ENCODE data around the gene TNIP2. TPM values are rescaled to one million over a fixed set of nuclear protein-coding genes. Genes with fewer than 3 reads are reported as not detected.
A peak's percentile ranks its signal among the peaks of the same experiment; 100 is the strongest.

The TNIP2 gene
- total and polyA plus RNA-seq, 2 donors (not counting 3 experiments of a cell fraction or from before 2014, with no cell fraction given) = 37.7 to 52.1 TPM

DNA sequence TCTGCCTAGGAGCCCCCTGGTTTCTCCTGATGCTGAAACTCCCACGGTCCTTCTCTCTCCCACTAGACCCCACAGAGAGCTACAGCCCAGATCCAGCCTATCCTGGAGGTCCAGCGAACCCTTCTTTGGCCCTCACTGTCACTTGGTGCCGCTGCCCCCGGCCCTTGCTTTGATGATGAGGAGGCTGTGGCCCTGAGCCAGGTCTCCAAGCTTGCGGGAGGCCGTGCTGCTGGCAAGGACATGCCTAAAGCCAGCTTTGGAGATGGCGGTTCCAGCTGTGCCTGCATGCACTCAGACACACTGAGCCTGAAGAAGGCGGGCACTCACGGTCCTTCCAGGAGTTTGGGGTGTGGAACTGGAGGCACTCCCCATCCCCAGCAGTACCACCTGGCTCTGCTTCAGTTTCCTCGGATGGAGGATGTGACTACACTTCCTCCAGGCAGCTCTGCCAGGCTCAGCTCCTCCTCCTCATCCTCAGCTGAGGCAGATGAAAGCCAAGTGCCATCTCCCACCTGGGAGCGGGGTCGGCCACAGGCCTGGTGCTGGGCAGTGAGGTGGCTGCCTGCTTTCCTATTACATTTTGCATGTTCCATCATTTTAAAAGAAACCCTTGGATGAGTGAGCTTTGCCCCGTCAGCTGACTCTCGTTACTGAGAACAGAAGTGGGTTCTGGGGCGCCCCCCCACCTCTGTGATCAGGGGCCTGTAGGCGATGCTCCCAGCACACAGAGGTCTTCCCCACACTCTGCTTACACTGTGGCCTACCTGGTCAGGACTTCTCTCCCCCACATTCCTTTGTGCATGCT, 9.0 kb downstream of the TNIP2 start:
- POLR2A ChIA-PET = interaction anchor here (1.0 kb wide), 1 partner anchor 9 kb away, joined by 3 read pairs; the partner anchor contains the start of gene TNIP2
- Histone ChIP-seq H4K20me1 (replicated peaks; ENCODE audit: control insufficient read depth, extremely low read depth, insufficient read depth, low read length) (no peaks in the 10 kb centered on the region), H3K79me2 (ENCODE audit: control insufficient read depth, insufficient read depth, low read length) (peaks cover 16% of the 10 kb centered on the region), H3K27ac (ENCODE audit: insufficient read depth, low read depth, low read length) (peak overlapping the region; percentile 77), H3K9me3 (replicated peaks; ENCODE audit: control insufficient read depth, insufficient read depth, low read length) (no peaks in the 10 kb centered on the region), H3K4me1 (ENCODE audit: control insufficient read depth, extremely low read depth, insufficient read depth, low read length) (peaks cover 20% of the 10 kb centered on the region), H3K4me2 (ENCODE audit: insufficient read depth, low read length) (no peak overlapping the region), H2AFZ (ENCODE audit: low read depth, low read length) (no peak overlapping the region), H3K9ac (replicated peaks; ENCODE audit: extremely low read depth, insufficient read depth, low read length) (peak overlapping the region; percentile 40), H3K36me3 (ENCODE audit: control insufficient read depth in 2 of 2, extremely low read depth in 1 of 2, insufficient read depth in 2 of 2, low read length in 2 of 2) (peaks cover 7 to 38% of the 10 kb centered on the region in 2 experiments), H3K4me3 (replicated peaks in 1 of 3; ENCODE audit: insufficient read depth in 1 of 3, low read depth in 1 of 3, low read length in 3 of 3) (no peak overlapping the region), H3K27me3 (ENCODE audit: control insufficient read depth in 2 of 2, insufficient read depth in 2 of 2, low read length in 2 of 2) (no peaks in the 10 kb centered on the region), H3K9me1 (replicated peaks; ENCODE audit: control insufficient read depth, extremely low read depth, insufficient read depth, low read length) (no peaks in the 10 kb centered on the region)
- intact Hi-C loops (cut with micrococcal nuclease) (no loop called here), dilution Hi-C loops (cut with MboI; ENCODE audit: extremely low pct_ligation_motif_present, low sequenced_read_pairs) (no loop called here)
- DNase-seq (ENCODE audit: low read depth, low spot score) = peak; percentile 22
- FAIRE-seq = peak; percentile 87
- no peak for TF ChIP-seq JUN (IDR thresholded peaks at IDR 0.05; ENCODE audit: borderline replicate concordance, insufficient read depth, insufficient read length, low read depth)
- no peak for TF ChIP-seq EZH2 (IDR thresholded peaks at IDR 0.05; ENCODE audit: borderline replicate concordance, low read depth, low read length, severe bottlenecking)
- TF ChIP-seq, protein P1, sequence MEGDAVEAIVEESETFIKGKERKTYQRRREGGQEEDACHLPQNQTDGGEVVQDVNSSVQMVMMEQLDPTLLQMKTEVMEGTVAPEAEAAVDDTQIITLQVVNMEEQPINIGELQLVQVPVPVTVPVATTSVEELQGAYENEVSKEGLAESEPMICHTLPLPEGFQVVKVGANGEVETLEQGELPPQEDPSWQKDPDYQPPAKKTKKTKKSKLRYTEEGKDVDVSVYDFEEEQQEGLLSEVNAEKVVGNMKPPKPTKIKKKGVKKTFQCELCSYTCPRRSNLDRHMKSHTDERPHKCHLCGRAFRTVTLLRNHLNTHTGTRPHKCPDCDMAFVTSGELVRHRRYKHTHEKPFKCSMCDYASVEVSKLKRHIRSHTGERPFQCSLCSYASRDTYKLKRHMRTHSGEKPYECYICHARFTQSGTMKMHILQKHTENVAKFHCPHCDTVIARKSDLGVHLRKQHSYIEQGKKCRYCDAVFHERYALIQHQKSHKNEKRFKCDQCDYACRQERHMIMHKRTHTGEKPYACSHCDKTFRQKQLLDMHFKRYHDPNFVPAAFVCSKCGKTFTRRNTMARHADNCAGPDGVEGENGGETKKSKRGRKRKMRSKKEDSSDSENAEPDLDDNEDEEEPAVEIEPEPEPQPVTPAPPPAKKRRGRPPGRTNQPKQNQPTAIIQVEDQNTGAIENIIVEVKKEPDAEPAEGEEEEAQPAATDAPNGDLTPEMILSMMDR (IDR thresholded peaks at IDR 0.05; ENCODE audit: extremely low read depth in 1 of 2, insufficient read depth in 1 of 2, low read depth in 1 of 2, low read length in 2 of 2) = no peak
- TF ChIP-seq FOS (IDR thresholded peaks at IDR 0.05; ENCODE audit: borderline replicate concordance, insufficient read depth, low read length) = no peak
- TF ChIP-seq POLR2AphosphoS5 (IDR thresholded peaks at IDR 0.05; ENCODE audit: insufficient read depth, low read depth, low read length) = no peak
- TF ChIP-seq POLR2A (IDR thresholded peaks at IDR 0.05; ENCODE audit: low read depth, low read length) = no peak
- no peak for TF ChIP-seq MAX (IDR thresholded peaks at IDR 0.05; ENCODE audit: insufficient read depth, insufficient read length)
- no peak for TF ChIP-seq GATA2 (IDR thresholded peaks at IDR 0.05; ENCODE audit: insufficient read depth, insufficient read length, low read depth, low read length)
- TF ChIP-seq MYC (IDR thresholded peaks at IDR 0.05; ENCODE audit: low read depth, low read length) = no peak
- CTCF ChIA-PET = interaction anchor here (1.0 to 1.7 kb wide), 3 partner anchors 16 to 114 kb away, joined by 3 to 5 read pairs (median 3); no protein-coding TSS in a partner anchor
- BruUV-seq (replicated peaks) = no TSS peak

All from endothelial cell of umbilical vein (primary cell).